NCI-H2196 treated with DMSO at 0.1 percent for 48 hours (cell line): Measurements from ENCODE around the gene CCDC150.

ENCODE experiments used
- DNase-seq: peaks from one replicate; lab custom pipeline; 2025; ENCODE audit not compliant: unreplicated experiment; lab: John Stamatoyannopoulos, UW

Gene CCDC150

DNA sequence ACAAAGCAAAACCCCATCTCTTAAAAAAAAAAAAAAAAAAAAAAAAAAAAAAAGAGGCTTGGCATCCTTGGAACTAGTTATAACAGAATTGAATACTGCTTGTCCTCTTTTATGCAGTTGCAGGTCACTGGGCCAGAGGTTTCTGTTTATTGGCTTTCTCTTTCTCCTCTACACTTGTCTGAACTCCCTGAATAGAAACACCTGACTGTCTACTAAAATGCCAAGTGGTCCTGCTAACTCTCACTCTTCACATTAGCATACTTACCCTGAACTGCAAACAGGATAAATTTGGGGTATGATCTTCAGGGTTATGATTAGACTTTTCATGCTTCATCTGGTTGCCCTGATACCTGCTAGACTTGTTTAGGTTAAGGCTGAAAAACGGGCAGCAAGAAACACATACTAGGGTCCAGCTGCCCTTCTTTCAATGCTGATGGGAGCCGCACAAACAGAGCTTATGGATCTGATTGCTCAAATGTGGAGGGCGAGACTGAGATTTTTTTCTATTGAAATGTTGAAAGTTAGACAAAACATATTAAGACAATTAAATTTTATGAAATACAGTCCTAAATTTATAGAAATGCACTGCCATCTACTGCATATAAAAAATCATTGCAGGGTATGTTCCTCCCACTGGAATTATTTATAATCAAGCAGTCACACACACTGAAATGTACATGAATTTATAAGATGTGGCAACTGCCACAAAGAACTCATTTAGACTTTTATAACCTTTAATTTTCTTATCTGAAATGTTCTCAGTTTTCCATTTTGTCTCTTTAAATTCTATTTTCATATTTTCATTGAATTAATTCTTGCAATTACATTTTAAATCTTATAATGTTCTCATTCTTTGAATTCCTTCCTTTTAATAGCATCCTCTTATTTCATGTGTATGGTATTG, 119.2 kb downstream of the CCDC150 start:
- no peak for DNase-seq

DNA sequence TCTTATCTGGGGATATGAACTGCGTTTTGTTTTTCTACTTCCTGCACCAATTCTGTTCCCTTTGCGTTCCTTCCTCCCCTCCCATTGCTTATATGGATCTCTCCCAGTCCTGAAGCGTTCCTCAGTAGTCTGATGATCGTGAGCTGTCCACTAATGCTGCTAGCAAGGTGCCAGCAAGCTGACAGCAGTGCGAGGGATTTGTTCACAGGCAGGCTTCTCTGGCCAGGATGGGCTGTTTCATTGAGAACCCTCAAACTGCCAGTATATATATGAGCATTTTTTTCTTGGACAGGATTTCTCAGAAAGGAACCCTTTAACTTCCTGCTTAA, 119.8 kb downstream of the CCDC150 start:
- DNase-seq, result no peak

DNA sequence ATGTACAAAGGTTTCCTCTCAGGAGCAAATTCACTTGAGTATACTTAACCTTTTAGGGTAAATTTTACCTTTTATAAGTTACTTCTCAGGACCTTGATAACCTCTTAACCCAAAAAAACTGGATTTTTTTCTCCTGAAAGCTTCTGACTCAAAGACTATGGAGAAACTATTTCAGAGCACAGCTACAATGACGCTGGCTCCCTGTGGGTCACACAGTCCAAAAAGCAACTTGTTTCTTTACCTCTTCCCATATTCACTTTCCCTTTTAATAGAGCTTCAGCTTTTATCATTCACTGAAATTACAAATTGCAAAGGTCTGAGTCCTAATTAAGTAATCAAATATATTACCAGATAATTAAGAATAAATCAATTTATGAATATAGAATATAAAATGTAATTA, 127.6 kb downstream of the CCDC150 start:
- DNase-seq, result no peak
